GM12878 (cell line): ENCODE data around the gene UBE3C. TPM values are rescaled to one million over a fixed set of nuclear protein-coding genes. Genes with fewer than 3 reads are reported as not detected.

Experiments used
- ATAC-seq: fragments of 200-7000 bp; cut with Tn5 transposase; 3 replicates; pipeline ENCODE4 v1.9.1; 2020; ENCODE audit warnings: mild to moderate bottlenecking, moderate library complexity
- BruUV-seq: library from RNA; stranded (reverse); fragments of 400-500 nt; replicated peaks from 2 replicates; lab custom pipeline; 2021; lab: Mats Ljungman, UMichigan
- CTCF ChIA-PET: fragments of 300-600 bp; sonication (Branson Sonifier 250); formaldehyde crosslinking; extraction: SDS; loops from one replicate; lab custom pipeline; 2021; ENCODE audit warnings: inconsistent platforms; lab: Yijun Ruan, JAX
- POLR2A ChIA-PET: fragments of 350-600 bp; formaldehyde crosslinking; extraction: SDS; loops from one replicate; lab custom pipeline; 2021; ENCODE audit warnings: inconsistent platforms; lab: Charles Lee
- RAD21 ChIA-PET: fragments of 300-600 bp; sonication (Branson Sonifier 250); formaldehyde crosslinking; loops from one replicate; lab custom pipeline; 2023; ENCODE audit warnings: antibody characterized with exemption; ENCODE audit not compliant: unreplicated experiment; lab: Charles Lee
- SMC1A ChIA-PET: fragments of 300-600 bp; sonication (Branson Sonifier 250); formaldehyde crosslinking; loops from one replicate; lab custom pipeline; 2023; ENCODE audit not compliant: unreplicated experiment, uncharacterized antibody; lab: Charles Lee
- DNase-seq: peaks from one replicate; pipeline ENCODE4 v3.0.0-alpha.2; 2011; ENCODE audit warnings: low read depth, low spot score
- FAIRE-seq: peaks from 3 replicates; lab custom pipeline; 2011; peaks lifted over from hg19 to GRCh38; lab: Jason Lieb, UNC
- H2AFZ ChIP-seq: 2 replicates; pipeline ENCODE4 v1.6.0; 2011; ENCODE audit warnings: low read depth, low read length, control low read depth; ENCODE audit not compliant: control insufficient read depth
- H3K27ac ChIP-seq: 2 replicates; pipeline ENCODE4 v1.5.1; 2011; ENCODE audit warnings: control low read depth; ENCODE audit not compliant: control insufficient read depth, insufficient read depth
- H3K27me3 ChIP-seq, 2 experiments: replicated peaks in 1 of 2; 2 replicates each; pipeline versions ENCODE4 v1.6.0 to v1.6.1; 2011; ENCODE audit warnings: low read length in 1 of 2; ENCODE audit not compliant: control insufficient read depth in 2 of 2, insufficient read depth in 2 of 2
- H3K36me3 ChIP-seq, 2 experiments: 2 replicates each; pipeline ENCODE4 v1.5.1; 2011; ENCODE audit warnings: low read length in 1 of 2; ENCODE audit not compliant: control insufficient read depth in 2 of 2, insufficient read depth in 2 of 2
- H3K4me1 ChIP-seq: 2 replicates; pipeline ENCODE4 v1.6.1; 2011; ENCODE audit warnings: mild to moderate bottlenecking, low read length, moderate library complexity, mixed read lengths; ENCODE audit not compliant: control insufficient read depth, insufficient read depth
- H3K4me2 ChIP-seq: 2 replicates; pipeline ENCODE4 v1.6.0; 2011; ENCODE audit warnings: control low read depth; ENCODE audit not compliant: control insufficient read depth, insufficient read depth
- H3K4me3 ChIP-seq: fragments of 200-600 bp; sonication (generic); 2 replicates; pipeline ENCODE4 v1.5.1; 2016
- H3K79me2 ChIP-seq: 2 replicates; pipeline ENCODE4 v1.6.0; 2011; ENCODE audit warnings: low read length; ENCODE audit not compliant: control insufficient read depth, insufficient read depth
- H3K9ac ChIP-seq: 2 replicates; pipeline ENCODE4 v1.8.0; 2011; ENCODE audit warnings: low read length, control low read depth, mixed read lengths; ENCODE audit not compliant: control insufficient read depth, insufficient read depth
- H3K9me3 ChIP-seq: replicated peaks from 3 replicates; pipeline ENCODE4 v1.5.1; 2011; ENCODE audit warnings: mild to moderate bottlenecking, low read length; ENCODE audit not compliant: control insufficient read depth, insufficient read depth
- H4K20me1 ChIP-seq: 2 replicates; pipeline ENCODE4 v1.6.0; 2011; ENCODE audit not compliant: control insufficient read depth, insufficient read depth
- NR2C2 ChIP-seq: IDR thresholded peaks from 2 replicates; pipeline ENCODE4 v1.6.1; 2011; ENCODE audit warnings: borderline replicate concordance, low read depth; ENCODE audit not compliant: control insufficient read depth, insufficient read length
- ZNF622 ChIP-seq: fragments of 450-650 bp; IDR thresholded peaks from 2 replicates; pipeline ENCODE4 v1.6.1; 2017; ENCODE audit warnings: mild to moderate bottlenecking, inconsistent platforms
- WGBS: methylation state at CpG from one replicate; pipeline ENCODE4 v1.1.6; 2016; ENCODE audit warnings: low lambda C conversion rate; ENCODE audit not compliant: insufficient replicate concordance, insufficient coverage; ENCODE audit errors: missing lambda C conversion rate; 5-methylcytosine and 5-hydroxymethylcytosine counted together
- in situ Hi-C: fragments of 300-500 bp; cut with MboI; formaldehyde crosslinking; loops from 9 replicates; pipeline ENCODE4 v1.14.3; 2018; ENCODE audit warnings: mixed read lengths
- intact Hi-C: fragments of 100-400 bp; cut with micrococcal nuclease; formaldehyde crosslinking; loops from one replicate; pipeline ENCODE4 v1.14.2; 2022; ENCODE audit not compliant: unreplicated experiment
- polyA plus RNA-seq, 11 experiments: library from polyadenylated mRNA; depleted of rRNA in 4 of 11; unstranded in 6 of 11; stranded (reverse) in 5 of 11; fragments of >200 nt; fragmentation: Nextera tagmentation in 4 of 11; fragmentation: Illumina TruSeq in 1 of 11; extraction: Ambion mirVana in 4 of 11; extraction: Trizol in 1 of 11; gene quantifications; 1 replicate in 1 of 11; 2 replicates in 10 of 11; pipeline versions ENCODE4 v1.2.1 to v1.2.3, GENCODE V29; 2011 to 2016; ENCODE audit warnings: inconsistent platforms in 2 of 11, missing spikeins in 2 of 11, low read depth in 1 of 11
- total RNA-seq, 4 experiments: library from RNA; depleted of rRNA in 3 of 4; stranded (reverse); fragments of >200 nt in 3 of 4; fragmentation: Illumina TruSeq in 1 of 4; extraction: Trizol in 1 of 4; gene quantifications; 2 replicates each; pipeline versions ENCODE4 v1.2.1 to v1.2.3, GENCODE V29; 2013 to 2021

The UBE3C gene
- total and polyA plus RNA-seq, 10 of the 15 experiments (the other 5 are each of a cell fraction or from before 2014, with no cell fraction given), result 7.9 to 65.9 (median 45.2) TPM

GRCh38 chr7:157272351-157273207 lies 133.9 kb downstream of the UBE3C start:
- ATAC-seq, result no peak; the same call in 2 of the 3 replicates
- Histone ChIP-seq H3K4me3 (no peak overlapping the region), H3K4me2 (no peak overlapping the region), H3K79me2 (no peaks in the 10 kb centered on the region), H3K36me3 (peaks cover 1 to 17% of the 10 kb centered on the region in 2 experiments; a peak in 3 of 4 replicates), H3K27ac (no peak overlapping the region), H2AFZ (no peak overlapping the region), H3K9ac (no peak overlapping the region), H3K27me3 (no peaks in the 10 kb centered on the region; a peak in 1 of 4 replicates), H4K20me1 (no peaks in the 10 kb centered on the region), H3K4me1 (no peaks in the 10 kb centered on the region), H3K9me3 (no peaks in the 10 kb centered on the region)
- intact Hi-C loops (loop anchor here (2.0 kb wide), 1 partner anchor 304 kb away; no protein-coding TSS in a partner anchor), in situ Hi-C loops (loop anchor here (5.0 to 25.0 kb wide), 2 partner anchors 300 to 1460 kb away; partner anchors contain the start of gene SHH)
- DNase-seq, result no peak
- ChIA-PET CTCF (interaction anchor here (0.7 to 4.3 kb wide), 14 partner anchors 21 to 1456 kb away, joined by 3 to 27 read pairs (median 4); no protein-coding TSS in a partner anchor), RAD21 (interaction anchor here (0.5 to 0.6 kb wide), 2 partner anchors 44 to 349 kb away, joined by 3 to 5 read pairs; no protein-coding TSS in a partner anchor), SMC1A (interaction anchor here (1.0 to 1.9 kb wide), 2 partner anchors 67 to 77 kb away, joined by 3 to 5 read pairs; no protein-coding TSS in a partner anchor), POLR2A (no interaction called here)
- 90% methylated on average over 24 of the region's 24 CpGs for WGBS
- BruUV-seq, result no TSS peak
- FAIRE-seq, result no peak
- TF ChIP-seq ZNF622, result no peak
- TF ChIP-seq NR2C2, result peak; percentile 12
